K562 (cell line): ENCODE results near the gene XKR7. TPM values are rescaled to one million over a fixed set of nuclear protein-coding genes. Genes with fewer than 3 reads are reported as not detected.

Experiments used
- ATF1 ChIP-seq, 2 experiments: fragments of 450-650 bp in 1 of 2; IDR thresholded peaks; 2 replicates each; pipeline ENCODE4 v1.6.1; 2016; ENCODE audit warnings: missing compliant biosample characterization in 1 of 2, missing genetic modification characterization in 1 of 2
- BRD9 ChIP-seq: fragments of 450-650 bp; IDR thresholded peaks from 2 replicates; pipeline ENCODE4 v1.6.1; 2018; ENCODE audit warnings: low read depth; ENCODE audit not compliant: partially characterized antibody
- CAMTA2 ChIP-seq: fragments of 250-450 bp; sonication (Bioruptor Pico); conservative IDR thresholded peaks from 2 replicates; pipeline ENCODE4 v1.5.1; 2022
- HDAC3 ChIP-seq: fragments of 450-650 bp; IDR thresholded peaks from 2 replicates; pipeline ENCODE4 v1.6.1; 2018; ENCODE audit warnings: borderline replicate concordance, mild to moderate bottlenecking, moderate library complexity; ENCODE audit not compliant: partially characterized antibody
- JUND ChIP-seq, 2 experiments: IDR thresholded peaks; 2 replicates in 1 of 2; 3 replicates in 1 of 2; pipeline ENCODE4 v1.6.1; 2011; ENCODE audit warnings: borderline replicate concordance in 2 of 2, low read depth in 2 of 2, low read length in 2 of 2, improper control_type of control experiment in 1 of 2, missing biosample characterization in 1 of 2, missing genetic modification characterization in 1 of 2, missing genetic modification reagents in 1 of 2
- MAFK ChIP-seq: IDR thresholded peaks from 2 replicates; pipeline ENCODE4 v1.6.1; 2011; ENCODE audit warnings: low read length, improper control_type of control experiment
- MECOM ChIP-seq: fragments of 250-450 bp; sonication (Bioruptor Pico); IDR thresholded peaks from 2 replicates; pipeline ENCODE4 v1.8.0; 2022; ENCODE audit warnings: inconsistent platforms
- MTA2 ChIP-seq: fragments of 450-650 bp; IDR thresholded peaks from 2 replicates; pipeline ENCODE4 v1.6.1; 2016; ENCODE audit warnings: low read depth
- SMAD3 ChIP-seq: fragments of 450-650 bp; formaldehyde crosslinking; conservative IDR thresholded peaks from 2 replicates; pipeline ENCODE4 v1.4.0; 2020; ENCODE audit warnings: mild to moderate bottlenecking
- SMC3 ChIP-seq: conservative IDR thresholded peaks from 2 replicates; pipeline ENCODE4 v1.6.1; 2011; ENCODE audit warnings: low read depth, low read length, improper control_type of control experiment; ENCODE audit not compliant: insufficient read depth
- TEAD1 ChIP-seq, 2 experiments: fragments of 450-650 bp in 1 of 2; sonication (generic) in 1 of 2; formaldehyde crosslinking; IDR thresholded peaks; 2 replicates each; pipeline versions ENCODE4 v1.4.0 to v1.8.0; 2020 to 2022; ENCODE audit warnings: mild to moderate bottlenecking in 2 of 2, missing genetic modification reagents in 1 of 2
- XRCC5 ChIP-seq: fragments of 200-400 bp; formaldehyde crosslinking; IDR thresholded peaks from 2 replicates; pipeline ENCODE4 v1.6.1; 2017; ENCODE audit warnings: low read depth, mild to moderate bottlenecking, low read length
- ZNF124 ChIP-seq: sonication (generic); formaldehyde crosslinking; IDR thresholded peaks from 2 replicates; pipeline ENCODE4 v1.8.1; 2022; ENCODE audit warnings: missing genetic modification reagents
- ZNF431 ChIP-seq: sonication (generic); formaldehyde crosslinking; IDR thresholded peaks from 2 replicates; pipeline ENCODE4 v1.8.0; 2022; ENCODE audit warnings: mild to moderate bottlenecking, missing genetic modification reagents
- ZSCAN32 ChIP-seq: fragments of 450-650 bp; formaldehyde crosslinking; IDR thresholded peaks from 2 replicates; pipeline ENCODE4 v1.4.0; 2020; ENCODE audit warnings: mild to moderate bottlenecking, moderate library complexity
- polyA plus RNA-seq, 8 experiments: library from polyadenylated mRNA; depleted of rRNA in 4 of 8; stranded (reverse) in 5 of 8; unstranded in 3 of 8; fragments of >200 nt; fragmentation: Nextera tagmentation in 2 of 8; fragmentation: Illumina TruSeq in 1 of 8; extraction: Ambion mirVana in 2 of 8; extraction: Trizol in 1 of 8; gene quantifications; 2 replicates each; pipeline versions ENCODE4 v1.2.1 to v1.2.3, GENCODE V29; 2011 to 2014; ENCODE audit warnings: inconsistent platforms in 1 of 8, missing spikeins in 1 of 8
- total RNA-seq, 7 experiments: library from RNA; depleted of rRNA in 6 of 7; stranded (reverse); fragments of >200 nt in 6 of 7; fragmentation: Illumina TruSeq in 2 of 7; extraction: Trizol in 2 of 7; gene quantifications; 2 replicates each; pipeline versions ENCODE4 v1.2.1 to v1.2.3, GENCODE V29; 2011 to 2021; ENCODE audit warnings: low replicate concordance in 1 of 7
- TF ChIP-seq, protein P1 (sequence below): sonication (generic); formaldehyde crosslinking; IDR thresholded peaks from 2 replicates; pipeline ENCODE4 v1.8.0; 2022; ENCODE audit warnings: missing genetic modification reagents, mild to moderate bottlenecking, moderate library complexity, borderline replicate concordance
- TF ChIP-seq, protein P2 (sequence below): sonication (generic); formaldehyde crosslinking; IDR thresholded peaks from 2 replicates; pipeline ENCODE4 v1.8.1; 2023; ENCODE audit warnings: mild to moderate bottlenecking, missing genetic modification reagents, moderate library complexity
- TF ChIP-seq, protein P3 (sequence below): fragments of 450-650 bp; formaldehyde crosslinking; IDR thresholded peaks from 2 replicates; pipeline ENCODE4 v1.4.0; 2022; ENCODE audit warnings: missing genetic modification characterization
- TF ChIP-seq, protein P4 (sequence below): fragments of 450-650 bp; conservative IDR thresholded peaks from 2 replicates; pipeline ENCODE4 v1.6.1; 2016; ENCODE audit warnings: missing genetic modification characterization, low read depth, mild to moderate bottlenecking, missing compliant biosample characterization, moderate library complexity
- TF ChIP-seq, protein P5 (sequence below): sonication (generic); formaldehyde crosslinking; IDR thresholded peaks from 2 replicates; pipeline ENCODE4 v1.8.0; 2022; ENCODE audit warnings: mild to moderate bottlenecking, missing genetic modification reagents

XKR7 gene
- total and polyA plus RNA-seq, 9 of the 15 experiments (the other 6 are each of a cell fraction or from before 2014, with no cell fraction given), result 0.02 TPM; not detected in 8

DNA sequence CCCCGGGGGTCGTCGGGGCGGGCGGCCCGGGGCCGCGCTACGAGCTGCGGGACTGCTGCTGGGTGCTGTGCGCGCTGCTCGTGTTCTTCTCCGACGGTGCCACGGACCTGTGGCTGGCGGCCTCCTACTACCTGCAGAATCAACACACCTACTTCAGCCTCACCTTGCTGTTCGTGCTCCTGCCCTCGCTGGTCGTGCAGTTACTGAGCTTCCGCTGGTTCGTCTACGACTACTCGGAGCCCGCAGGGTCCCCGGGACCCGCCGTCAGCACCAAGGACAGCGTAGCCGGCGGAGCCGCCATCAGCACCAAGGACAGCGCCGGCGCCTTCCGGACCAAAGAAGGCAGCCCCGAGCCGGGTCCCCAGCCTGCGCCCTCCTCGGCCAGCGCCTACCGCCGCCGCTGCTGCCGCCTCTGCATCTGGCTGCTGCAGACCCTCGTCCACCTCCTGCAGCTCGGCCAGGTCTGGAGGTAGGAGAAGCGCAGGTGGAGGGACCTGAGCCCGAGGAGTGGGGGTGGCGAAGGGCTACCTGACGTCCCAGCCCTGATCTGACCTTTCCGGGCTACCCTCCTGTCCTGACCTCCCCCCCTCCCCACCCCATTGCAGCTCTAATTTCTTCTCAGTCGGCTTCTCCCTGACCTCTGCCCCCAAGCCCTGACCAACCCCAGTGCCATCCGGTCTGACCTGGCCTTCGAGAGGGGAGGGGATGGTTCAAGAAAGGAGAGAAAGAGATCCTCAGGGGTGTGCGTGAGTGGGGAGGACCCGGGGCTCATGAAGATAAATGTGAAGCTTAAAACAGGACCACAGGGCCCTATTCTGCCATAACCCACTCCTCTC, 558 bp downstream of the XKR7 start (continued):
- TF ChIP-seq SMC3, result no peak
- TF ChIP-seq, protein P1, sequence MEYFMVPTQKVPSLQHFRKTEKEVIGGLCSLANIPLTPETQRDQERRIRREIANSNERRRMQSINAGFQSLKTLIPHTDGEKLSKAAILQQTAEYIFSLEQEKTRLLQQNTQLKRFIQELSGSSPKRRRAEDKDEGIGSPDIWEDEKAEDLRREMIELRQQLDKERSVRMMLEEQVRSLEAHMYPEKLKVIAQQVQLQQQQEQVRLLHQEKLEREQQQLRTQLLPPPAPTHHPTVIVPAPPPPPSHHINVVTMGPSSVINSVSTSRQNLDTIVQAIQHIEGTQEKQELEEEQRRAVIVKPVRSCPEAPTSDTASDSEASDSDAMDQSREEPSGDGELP, result peak; percentile 98
- TF ChIP-seq JUND (IDR thresholded peaks at IDR 0.05; ENCODE audit: borderline replicate concordance, low read depth, low read length), result peak; percentile 53
- TF ChIP-seq JUND (tag; IDR thresholded peaks at IDR 0.05; ENCODE audit: borderline replicate concordance, low read depth, low read length), result peak; percentile 45; the same call in 1 of the 3 replicates
- no peak for TF ChIP-seq CAMTA2 (CRISPR knock-in tag)
- TF ChIP-seq, protein P2, sequence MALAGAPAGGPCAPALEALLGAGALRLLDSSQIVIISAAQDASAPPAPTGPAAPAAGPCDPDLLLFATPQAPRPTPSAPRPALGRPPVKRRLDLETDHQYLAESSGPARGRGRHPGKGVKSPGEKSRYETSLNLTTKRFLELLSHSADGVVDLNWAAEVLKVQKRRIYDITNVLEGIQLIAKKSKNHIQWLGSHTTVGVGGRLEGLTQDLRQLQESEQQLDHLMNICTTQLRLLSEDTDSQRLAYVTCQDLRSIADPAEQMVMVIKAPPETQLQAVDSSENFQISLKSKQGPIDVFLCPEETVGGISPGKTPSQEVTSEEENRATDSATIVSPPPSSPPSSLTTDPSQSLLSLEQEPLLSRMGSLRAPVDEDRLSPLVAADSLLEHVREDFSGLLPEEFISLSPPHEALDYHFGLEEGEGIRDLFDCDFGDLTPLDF, result peak; percentile 100
- peak; percentile 89 for TF ChIP-seq ATF1 (CRISPR knock-in tag; IDR thresholded peaks at IDR 0.05)
- TF ChIP-seq ATF1 (tag; IDR thresholded peaks at IDR 0.05), result peak; percentile 24; the same call in 1 of the 2 replicates
- peak; percentile 90 to 99 for TF ChIP-seq TEAD1 (CRISPR knock-in tag; IDR thresholded peaks at IDR 0.05)
- TF ChIP-seq BRD9, result no peak
- peak; percentile 96 for TF ChIP-seq ZNF431 (CRISPR knock-in tag)
- TF ChIP-seq MTA2, result no peak
- peak; percentile 83 for TF ChIP-seq SMAD3 (CRISPR knock-in tag)
- TF ChIP-seq XRCC5, result peak; percentile 92
- TF ChIP-seq ZSCAN32 (CRISPR knock-in tag), result no peak
- TF ChIP-seq ZNF124 (CRISPR knock-in tag), result peak; percentile 98
- TF ChIP-seq MECOM, result peak; percentile 87
- TF ChIP-seq, protein P3, sequence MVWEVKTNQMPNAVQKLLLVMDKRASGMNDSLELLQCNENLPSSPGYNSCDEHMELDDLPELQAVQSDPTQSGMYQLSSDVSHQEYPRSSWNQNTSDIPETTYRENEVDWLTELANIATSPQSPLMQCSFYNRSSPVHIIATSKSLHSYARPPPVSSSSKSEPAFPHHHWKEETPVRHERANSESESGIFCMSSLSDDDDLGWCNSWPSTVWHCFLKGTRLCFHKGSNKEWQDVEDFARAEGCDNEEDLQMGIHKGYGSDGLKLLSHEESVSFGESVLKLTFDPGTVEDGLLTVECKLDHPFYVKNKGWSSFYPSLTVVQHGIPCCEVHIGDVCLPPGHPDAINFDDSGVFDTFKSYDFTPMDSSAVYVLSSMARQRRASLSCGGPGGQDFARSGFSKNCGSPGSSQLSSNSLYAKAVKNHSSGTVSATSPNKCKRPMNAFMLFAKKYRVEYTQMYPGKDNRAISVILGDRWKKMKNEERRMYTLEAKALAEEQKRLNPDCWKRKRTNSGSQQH (CRISPR knock-in tag), result no peak
- TF ChIP-seq, protein P4, sequence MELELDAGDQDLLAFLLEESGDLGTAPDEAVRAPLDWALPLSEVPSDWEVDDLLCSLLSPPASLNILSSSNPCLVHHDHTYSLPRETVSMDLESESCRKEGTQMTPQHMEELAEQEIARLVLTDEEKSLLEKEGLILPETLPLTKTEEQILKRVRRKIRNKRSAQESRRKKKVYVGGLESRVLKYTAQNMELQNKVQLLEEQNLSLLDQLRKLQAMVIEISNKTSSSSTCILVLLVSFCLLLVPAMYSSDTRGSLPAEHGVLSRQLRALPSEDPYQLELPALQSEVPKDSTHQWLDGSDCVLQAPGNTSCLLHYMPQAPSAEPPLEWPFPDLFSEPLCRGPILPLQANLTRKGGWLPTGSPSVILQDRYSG (tag), result peak; percentile 75; the same call in 1 of the 2 replicates
- no peak for TF ChIP-seq HDAC3
- TF ChIP-seq, protein P5, sequence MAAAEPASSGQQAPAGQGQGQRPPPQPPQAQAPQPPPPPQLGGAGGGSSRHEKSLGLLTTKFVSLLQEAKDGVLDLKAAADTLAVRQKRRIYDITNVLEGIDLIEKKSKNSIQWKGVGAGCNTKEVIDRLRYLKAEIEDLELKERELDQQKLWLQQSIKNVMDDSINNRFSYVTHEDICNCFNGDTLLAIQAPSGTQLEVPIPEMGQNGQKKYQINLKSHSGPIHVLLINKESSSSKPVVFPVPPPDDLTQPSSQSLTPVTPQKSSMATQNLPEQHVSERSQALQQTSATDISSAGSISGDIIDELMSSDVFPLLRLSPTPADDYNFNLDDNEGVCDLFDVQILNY (CRISPR knock-in tag), result peak; percentile 100
- no peak for TF ChIP-seq MAFK
